Measurements from ENCODE around the gene WNT4.

Gene WNT4

GRCh38 chr1:22074803-22075202, 68.1 kb downstream of the WNT4 start:
- H3K36me3 ChIP-seq (ENCODE audit: control insufficient read depth in 4 of 4, insufficient read depth in 4 of 4, low read length in 3 of 4), result peaks cover 3 to 13% (median 9%) of the 10 kb centered on the region in 4 experiments
- ChIA-PET POLR2A (interaction anchor here (1.1 to 1.2 kb wide), 2 partner anchors 16 to 22 kb away, joined by 3 to 5 read pairs; partner anchors contain the start of gene CDC42), CTCF (interaction anchor here (0.5 to 1.5 kb wide), 4 partner anchors 9 to 1318 kb away, joined by 3 to 5 read pairs (median 3); no protein-coding TSS in a partner anchor)
- peaks cover 0 to 4% (median 0%) of the 10 kb centered on the region in 5 experiments for H3K9me3 ChIP-seq (ENCODE audit: control extremely low read depth in 1 of 5, control insufficient read depth in 4 of 5, insufficient read depth in 2 of 5, low read depth in 1 of 5, low read length in 4 of 5)
- DNase-seq, result peak in 1 of 3 donors; percentile 34
- peak overlapping the region in 1 of 2 experiments; percentile 57 for H3K27ac ChIP-seq (ENCODE audit: insufficient read depth in 1 of 2, low read depth in 1 of 2, low read length in 2 of 2, poor library complexity in 1 of 2, severe bottlenecking in 2 of 2)
- no CpG with 5 or more reads among the region's 1 CpG for WGBS (ENCODE audit: insufficient coverage)
- peaks cover 24 to 66% (median 51%) of the 10 kb centered on the region in 4 experiments for H3K4me1 ChIP-seq (ENCODE audit: control extremely low read depth in 1 of 4, control insufficient read depth in 4 of 4, insufficient read depth in 4 of 4, low read length in 3 of 4)
- H3K4me3 ChIP-seq (ENCODE audit: control insufficient read depth in 1 of 7, extremely low read depth in 1 of 7, insufficient read depth in 4 of 7, low read depth in 2 of 7, low read length in 6 of 7), result peak overlapping the region in 1 of 7 experiments; percentile 19
- no peaks in the 10 kb centered on the region for H3K27me3 ChIP-seq (replicated peaks in 2 of 5; ENCODE audit: control insufficient read depth in 4 of 5, insufficient read depth in 5 of 5, low read length in 4 of 5)

DNA sequence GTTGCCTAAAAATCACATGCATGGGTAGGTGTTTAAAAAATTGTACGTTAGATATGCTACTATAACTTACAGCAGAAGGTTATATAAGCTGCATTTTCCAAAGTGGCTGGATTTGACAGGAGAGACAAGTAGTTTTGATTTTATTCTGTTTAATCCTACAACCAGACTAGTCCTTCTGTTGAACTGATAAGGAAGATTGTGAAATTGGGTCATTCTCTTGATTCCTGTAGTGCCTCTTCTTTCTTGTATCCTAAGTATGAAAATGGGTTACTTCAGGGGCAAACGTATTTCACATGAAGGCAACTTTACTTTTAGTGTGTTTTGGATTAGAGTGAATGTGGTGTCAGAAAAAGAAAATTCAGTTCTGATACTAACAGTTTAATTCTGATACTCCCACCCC, 71.4 kb downstream of the WNT4 start:
- Histone ChIP-seq H3K27ac (ENCODE audit: insufficient read depth in 1 of 2, low read depth in 1 of 2, low read length in 2 of 2, poor library complexity in 1 of 2, severe bottlenecking in 2 of 2) (no peak overlapping the region), H3K4me1 (ENCODE audit: control extremely low read depth in 1 of 4, control insufficient read depth in 4 of 4, insufficient read depth in 4 of 4, low read length in 3 of 4) (peaks cover 14 to 39% (median 23%) of the 10 kb centered on the region in 4 experiments), H3K36me3 (ENCODE audit: control insufficient read depth in 4 of 4, insufficient read depth in 4 of 4, low read length in 3 of 4) (peaks cover 3 to 14% (median 7%) of the 10 kb centered on the region in 4 experiments), H3K4me3 (ENCODE audit: control insufficient read depth in 1 of 7, extremely low read depth in 1 of 7, insufficient read depth in 4 of 7, low read depth in 2 of 7, low read length in 6 of 7) (no peak overlapping the region), H3K27me3 (replicated peaks in 2 of 5; ENCODE audit: control insufficient read depth in 4 of 5, insufficient read depth in 5 of 5, low read length in 4 of 5) (no peaks in the 10 kb centered on the region), H3K9me3 (ENCODE audit: control extremely low read depth in 1 of 5, control insufficient read depth in 4 of 5, insufficient read depth in 2 of 5, low read depth in 1 of 5, low read length in 4 of 5) (peaks cover 0 to 4% (median 0%) of the 10 kb centered on the region in 5 experiments)
- ChIA-PET POLR2A (no interaction called here), CTCF (interaction anchor here (1.5 kb wide), 1 partner anchor 10 kb away, joined by 6 read pairs; no protein-coding TSS in a partner anchor)
- WGBS (ENCODE audit: insufficient coverage), result no CpG with 5 or more reads among the region's 2 CpGs
- no peak for DNase-seq

All from common myeloid progenitor, CD34-positive (primary cell).